Measurements from ENCODE around the gene ASB13. TPM values are rescaled to one million over a fixed set of nuclear protein-coding genes. Genes with fewer than 3 reads are reported as not detected.

The ASB13 gene
- polyA plus RNA-seq, 1 of the 3 experiments (the other 2 are of a cell fraction): 9.2 TPM

- no peaks in the 10 kb centered on the region for H4K20me1 ChIP-seq (ENCODE audit: insufficient read depth)
- H3K27ac ChIP-seq (ENCODE audit: low read depth in 2 of 2, low read length in 1 of 2): no peak overlapping the region
- H3K4me3 ChIP-seq (ENCODE audit: low read depth in 2 of 2, low read length in 1 of 2): no peak overlapping the region
- no peaks in the 10 kb centered on the region for H3K9me2 ChIP-seq
- no peaks in the 10 kb centered on the region for H3F3A ChIP-seq (replicated peaks; ENCODE audit: insufficient read depth)
- no peak overlapping the region for H3K4me2 ChIP-seq
- H3K9me3 ChIP-seq: no peaks in the 10 kb centered on the region
- WGBS (ENCODE audit: low lambda C conversion rate): 72% methylated on average over 2 of the region's 2 CpGs
- H3K9ac ChIP-seq: no peak overlapping the region
- TF ChIP-seq MEF2A (IDR thresholded peaks at IDR 0.05; ENCODE audit: borderline replicate concordance, low read depth) (no peak), CTCF (IDR thresholded peaks at IDR 0.05) (peak; percentile 28; the same call in 1 of the 2 replicates)
- H3K36me3 ChIP-seq (replicated peaks in 1 of 2; ENCODE audit: control insufficient read depth in 1 of 2, insufficient read depth in 2 of 2, low read length in 1 of 2): no peaks in the 10 kb centered on the region
- ChIA-PET POLR2A (no interaction called here), CTCF (no interaction called here)
- H2AFZ ChIP-seq (ENCODE audit: low read depth): no peak overlapping the region
- H3K27me3 ChIP-seq (ENCODE audit: insufficient read depth): no peaks in the 10 kb centered on the region
- no peak for DNase-seq
- peaks cover 4 to 5% of the 10 kb centered on the region in 2 experiments; a peak in 3 of 4 replicates for H3K4me1 ChIP-seq (ENCODE audit: control insufficient read depth in 1 of 2, insufficient read depth in 2 of 2, low read depth in 1 of 2, low read length in 1 of 2)
- no peaks in the 10 kb centered on the region for H3K79me2 ChIP-seq (ENCODE audit: insufficient read depth)
These were observed 13.2 kb upstream of the ASB13 start for GRCh38 chr10:5679606-5680005.

- TF ChIP-seq RFX5 (IDR thresholded peaks at IDR 0.05; ENCODE audit: low read length) (no peak), RXRA (IDR thresholded peaks at IDR 0.05; ENCODE audit: borderline replicate concordance, low read depth) (no peak), CHD2 (IDR thresholded peaks at IDR 0.05; ENCODE audit: low read length, partially characterized antibody) (no peak), USF1 (IDR thresholded peaks at IDR 0.05; ENCODE audit: borderline replicate concordance, low read depth) (no peak), TEAD4 (IDR thresholded peaks at IDR 0.05; ENCODE audit: borderline replicate concordance, insufficient read depth) (no peak), ZBTB33 (IDR thresholded peaks at IDR 0.05; ENCODE audit: borderline replicate concordance, low read depth) (no peak), EP300 (IDR thresholded peaks at IDR 0.05; ENCODE audit: borderline replicate concordance in 1 of 2, low read depth in 1 of 2, low read length in 1 of 2) (no peak), SIN3A (IDR thresholded peaks at IDR 0.05; ENCODE audit: borderline replicate concordance, low read depth, low read length) (no peak), NRF1 (IDR thresholded peaks at IDR 0.05; ENCODE audit: low read depth, low read length) (no peak), MXI1 (IDR thresholded peaks at IDR 0.05; ENCODE audit: low read depth, low read length) (no peak), NFIC (IDR thresholded peaks at IDR 0.05; ENCODE audit: borderline replicate concordance) (no peak), FOXJ3 (CRISPR knock-in tag; IDR thresholded peaks at IDR 0.05) (no peak), RCOR1 (IDR thresholded peaks at IDR 0.05; ENCODE audit: low read length) (no peak), MEF2A (IDR thresholded peaks at IDR 0.05; ENCODE audit: borderline replicate concordance, low read depth) (no peak)
- H3F3A ChIP-seq (replicated peaks; ENCODE audit: insufficient read depth): no peaks in the 10 kb centered on the region
- CTCF ChIA-PET: no interaction called here
These were observed 12.6 kb upstream of the ASB13 start for GRCh38 chr10:5679037-5679435.

More at GRCh38 chr10:5679037-5679435, 12.6 kb upstream of the ASB13 start:
- H3K27ac ChIP-seq (ENCODE audit: low read depth in 2 of 2, low read length in 1 of 2): no peak overlapping the region
- no peaks in the 10 kb centered on the region for H3K9me3 ChIP-seq
- H3K4me2 ChIP-seq: no peak overlapping the region
- no peak overlapping the region for H3K9ac ChIP-seq
- H3K79me2 ChIP-seq (ENCODE audit: insufficient read depth): no peaks in the 10 kb centered on the region
- POLR2A ChIA-PET: no interaction called here
- H4K20me1 ChIP-seq (ENCODE audit: insufficient read depth): no peaks in the 10 kb centered on the region
- H3K4me3 ChIP-seq (ENCODE audit: low read depth in 2 of 2, low read length in 1 of 2): no peak overlapping the region
- WGBS (ENCODE audit: low lambda C conversion rate): 72% methylated on average over 3 of the region's 3 CpGs
- no peaks in the 10 kb centered on the region for H3K9me2 ChIP-seq
- H3K4me1 ChIP-seq (ENCODE audit: control insufficient read depth in 1 of 2, insufficient read depth in 2 of 2, low read depth in 1 of 2, low read length in 1 of 2): peaks cover 2% of the 10 kb centered on the region in 2 experiments; a peak in 2 of 4 replicates
- no peak overlapping the region for H2AFZ ChIP-seq (ENCODE audit: low read depth)
- H3K36me3 ChIP-seq (replicated peaks in 1 of 2; ENCODE audit: control insufficient read depth in 1 of 2, insufficient read depth in 2 of 2, low read length in 1 of 2): no peaks in the 10 kb centered on the region
- no peaks in the 10 kb centered on the region for H3K27me3 ChIP-seq (ENCODE audit: insufficient read depth)
- no peak for DNase-seq
